HEK293T (cell line): ENCODE data around the gene ZCCHC14.
"Not testable (repeated sequence)": the region's sequence is repeated elsewhere in the genome, so short reads cannot be mapped to it uniquely, and the experiment has no call there.

Experiments used
- CTCF ChIA-PET: fragments of 350-600 bp; formaldehyde crosslinking; extraction: SDS; loops from one replicate; lab custom pipeline; 2021; ENCODE audit warnings: antibody characterized with exemption, inconsistent platforms; lab: Yijun Ruan, JAX
- POLR2A ChIA-PET: fragments of 350-600 bp; formaldehyde crosslinking; extraction: SDS; loops from one replicate; lab custom pipeline; 2020; ENCODE audit warnings: antibody characterized with exemption, inconsistent platforms; lab: Yijun Ruan, JAX
- DNase-seq: peaks from one replicate; pipeline ENCODE4 v3.0.0; 2012; ENCODE audit warnings: mixed read lengths; ENCODE audit errors: extremely low spot score
- ARNT ChIP-seq: fragments of 450-650 bp; IDR thresholded peaks from 2 replicates; pipeline ENCODE4 v1.6.1; 2017; ENCODE audit warnings: mild to moderate bottlenecking
- BHLHE40 ChIP-seq: fragments of 450-650 bp; IDR thresholded peaks from 2 replicates; pipeline ENCODE4 v1.6.1; 2016; ENCODE audit warnings: mild to moderate bottlenecking, moderate library complexity, borderline replicate concordance
- CTBP1 ChIP-seq: fragments of 450-650 bp; IDR thresholded peaks from 2 replicates; pipeline ENCODE4 v1.6.1; 2016; ENCODE audit warnings: borderline replicate concordance
- ELF4 ChIP-seq: fragments of 450-650 bp; IDR thresholded peaks from 2 replicates; pipeline ENCODE4 v1.6.1; 2017; ENCODE audit warnings: antibody characterized with exemption
- FOXA1 ChIP-seq: fragments of 450-650 bp; IDR thresholded peaks from 2 replicates; pipeline ENCODE4 v1.6.1; 2016; ENCODE audit warnings: mild to moderate bottlenecking
- FOXK2 ChIP-seq: fragments of 450-650 bp; IDR thresholded peaks from 2 replicates; pipeline ENCODE4 v1.6.1; 2016; ENCODE audit warnings: mild to moderate bottlenecking
- FOXM1 ChIP-seq: fragments of 450-650 bp; IDR thresholded peaks from 2 replicates; pipeline ENCODE4 v1.6.1; 2017; ENCODE audit warnings: mild to moderate bottlenecking, borderline replicate concordance
- HDGF ChIP-seq: fragments of 450-650 bp; IDR thresholded peaks from 2 replicates; pipeline ENCODE4 v1.6.1; 2017; ENCODE audit warnings: antibody characterized with exemption, borderline replicate concordance
- L3MBTL2 ChIP-seq: fragments of 450-650 bp; conservative IDR thresholded peaks from 2 replicates; pipeline ENCODE4 v1.6.1; 2016; ENCODE audit warnings: mild to moderate bottlenecking
- LEF1 ChIP-seq: fragments of 450-650 bp; IDR thresholded peaks from 2 replicates; pipeline ENCODE4 v1.6.1; 2017; ENCODE audit warnings: mild to moderate bottlenecking, borderline replicate concordance
- NFRKB ChIP-seq: fragments of 450-650 bp; IDR thresholded peaks from 2 replicates; pipeline ENCODE4 v1.6.1; 2016; ENCODE audit warnings: mild to moderate bottlenecking, moderate library complexity
- SP1 ChIP-seq: fragments of 450-650 bp; IDR thresholded peaks from 2 replicates; pipeline ENCODE4 v1.6.1; 2017
- SUZ12 ChIP-seq: fragments of 450-650 bp; IDR thresholded peaks from 2 replicates; pipeline ENCODE4 v1.6.1; 2016; ENCODE audit warnings: mild to moderate bottlenecking
- TARDBP ChIP-seq: fragments of 450-650 bp; IDR thresholded peaks from 2 replicates; pipeline ENCODE4 v1.6.1; 2016
- ZNF384 ChIP-seq: fragments of 450-650 bp; IDR thresholded peaks from 2 replicates; pipeline ENCODE4 v1.6.1; 2016
- TF ChIP-seq, protein P1 (sequence below): fragments of 450-650 bp; IDR thresholded peaks from 2 replicates; pipeline ENCODE4 v1.6.1; 2016

The ZCCHC14 gene

DNA sequence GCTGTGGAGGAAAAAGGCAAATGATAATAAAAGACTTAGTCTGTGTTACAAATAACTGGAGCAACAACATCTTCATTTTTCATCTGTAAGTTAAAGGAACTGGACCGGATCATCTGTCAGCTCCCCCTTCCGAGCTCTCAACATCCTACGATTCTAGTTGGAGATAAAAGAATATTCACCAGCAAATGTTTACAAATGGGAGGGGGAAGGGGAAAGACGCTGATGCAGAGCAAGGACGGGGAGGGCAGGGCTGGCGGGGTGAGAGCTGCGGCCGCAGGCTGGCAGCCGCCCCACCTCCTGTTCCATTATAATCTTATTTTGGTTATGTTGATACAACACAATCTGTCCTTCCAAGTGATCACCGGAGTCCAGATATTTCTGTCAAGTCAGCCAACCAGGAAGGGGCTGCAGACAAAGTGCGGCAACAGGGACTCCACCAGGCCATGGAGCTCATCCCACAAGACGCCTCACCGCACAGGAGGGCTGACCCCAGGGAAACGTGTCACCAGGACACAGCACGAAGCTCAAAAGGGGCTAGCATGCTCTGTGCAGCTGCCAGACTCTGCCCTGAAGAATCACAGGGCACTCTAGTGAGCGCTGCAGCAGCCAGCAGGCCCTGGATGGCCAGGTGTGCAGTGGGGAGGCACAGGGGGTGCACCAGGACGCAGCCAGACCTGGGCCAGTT, 128.9 kb downstream of the ZCCHC14 start:
- DNase-seq = no peak
- POLR2A ChIA-PET = interaction anchor here (0.6 to 1.8 kb wide), 3 partner anchors 20 to 46 kb away, joined by 3 to 6 read pairs (median 3); partner anchors contain the start of gene FBXO31
- CTCF ChIA-PET = no interaction called here
- TF ChIP-seq SUZ12 = no peak
- TF ChIP-seq FOXK2 = no peak
- TF ChIP-seq TARDBP = no peak
- TF ChIP-seq HDGF = no peak
- no peak for TF ChIP-seq LEF1
- TF ChIP-seq CTBP1 = no peak
- no peak for TF ChIP-seq NFRKB
- TF ChIP-seq ARNT = no peak
- TF ChIP-seq BHLHE40 = no peak
- no peak for TF ChIP-seq SP1
- TF ChIP-seq ZNF384 = no peak
- TF ChIP-seq FOXA1 = no peak
- no peak for TF ChIP-seq ELF4
- TF ChIP-seq FOXM1 = no peak
- TF ChIP-seq L3MBTL2 = no peak
- TF ChIP-seq, protein P1, sequence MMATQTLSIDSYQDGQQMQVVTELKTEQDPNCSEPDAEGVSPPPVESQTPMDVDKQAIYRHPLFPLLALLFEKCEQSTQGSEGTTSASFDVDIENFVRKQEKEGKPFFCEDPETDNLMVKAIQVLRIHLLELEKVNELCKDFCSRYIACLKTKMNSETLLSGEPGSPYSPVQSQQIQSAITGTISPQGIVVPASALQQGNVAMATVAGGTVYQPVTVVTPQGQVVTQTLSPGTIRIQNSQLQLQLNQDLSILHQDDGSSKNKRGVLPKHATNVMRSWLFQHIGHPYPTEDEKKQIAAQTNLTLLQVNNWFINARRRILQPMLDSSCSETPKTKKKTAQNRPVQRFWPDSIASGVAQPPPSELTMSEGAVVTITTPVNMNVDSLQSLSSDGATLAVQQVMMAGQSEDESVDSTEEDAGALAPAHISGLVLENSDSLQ = no peak

DNA sequence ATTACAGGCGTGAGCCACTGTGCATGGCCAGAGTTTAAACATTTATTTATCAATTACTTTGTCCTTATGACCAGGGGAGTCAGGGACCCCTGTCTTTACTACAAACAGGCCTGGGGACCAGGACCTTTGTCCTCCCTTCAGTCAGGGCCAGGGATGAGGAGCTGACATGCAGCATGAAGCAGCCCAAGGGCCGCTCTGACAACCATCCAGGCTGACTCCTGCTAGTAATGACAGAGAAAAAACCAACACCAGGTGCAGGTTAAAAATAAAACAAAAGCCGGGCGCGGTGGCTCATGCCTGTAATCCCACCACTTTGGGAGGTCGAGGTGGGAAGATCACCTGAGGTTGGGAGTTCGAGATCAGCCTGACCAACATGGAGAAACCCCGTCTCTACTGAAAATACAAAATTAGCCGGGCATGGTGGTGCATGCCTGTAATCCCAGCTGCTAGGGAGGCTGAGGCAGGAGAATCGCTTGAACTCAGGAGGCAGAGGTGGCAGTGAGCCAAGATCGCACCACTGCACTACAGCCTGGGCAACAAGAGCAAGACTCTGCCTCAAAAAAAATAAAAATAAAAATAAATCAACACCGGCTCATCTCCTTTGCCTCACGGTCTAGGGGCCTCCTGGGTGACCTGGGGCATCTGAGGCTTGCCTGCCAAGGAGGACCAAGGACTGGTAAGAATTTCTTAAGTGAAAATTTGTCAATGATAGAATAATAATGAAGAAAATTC, 129.8 kb downstream of the ZCCHC14 start:
- CTCF ChIA-PET, DNase-seq: not testable (repeated sequence)
- POLR2A ChIA-PET = interaction anchor here (1.8 kb wide), 1 partner anchor 21 kb away, joined by 6 read pairs; the partner anchor contains the start of gene FBXO31

DNA sequence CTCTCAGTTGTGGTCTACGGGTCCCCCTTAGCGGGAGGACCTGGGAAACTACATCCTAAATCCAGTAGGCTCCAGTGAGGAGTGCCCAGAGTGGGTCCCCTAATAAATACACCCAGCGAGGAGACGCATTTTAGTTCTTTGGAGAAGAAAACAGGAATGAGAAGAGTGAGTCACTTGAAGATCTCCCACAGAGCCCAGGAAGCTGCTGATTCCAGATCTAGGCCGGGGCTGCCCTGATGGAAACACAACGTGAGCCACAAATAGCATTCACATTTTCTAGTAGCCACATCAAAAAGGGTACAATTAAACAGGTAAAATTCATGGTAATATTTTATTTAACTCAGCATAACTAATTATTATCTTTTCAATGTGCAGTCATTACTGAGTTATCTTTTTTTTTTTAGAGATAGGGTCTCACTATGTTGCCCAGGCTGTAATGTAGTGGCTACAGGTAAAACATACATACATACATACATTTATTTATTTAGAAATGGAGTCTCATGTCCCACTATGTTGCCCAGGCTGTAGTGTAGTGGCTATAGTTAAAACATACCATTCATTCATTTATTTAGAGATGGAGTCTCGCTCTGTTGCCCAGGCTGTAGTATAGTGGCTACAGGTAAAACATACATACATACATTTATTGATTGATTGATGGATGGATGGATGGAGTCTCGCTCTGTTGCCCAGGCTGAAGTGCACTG, 130.8 kb downstream of the ZCCHC14 start:
- POLR2A ChIA-PET = no interaction called here
- CTCF ChIA-PET = no interaction called here

DNA sequence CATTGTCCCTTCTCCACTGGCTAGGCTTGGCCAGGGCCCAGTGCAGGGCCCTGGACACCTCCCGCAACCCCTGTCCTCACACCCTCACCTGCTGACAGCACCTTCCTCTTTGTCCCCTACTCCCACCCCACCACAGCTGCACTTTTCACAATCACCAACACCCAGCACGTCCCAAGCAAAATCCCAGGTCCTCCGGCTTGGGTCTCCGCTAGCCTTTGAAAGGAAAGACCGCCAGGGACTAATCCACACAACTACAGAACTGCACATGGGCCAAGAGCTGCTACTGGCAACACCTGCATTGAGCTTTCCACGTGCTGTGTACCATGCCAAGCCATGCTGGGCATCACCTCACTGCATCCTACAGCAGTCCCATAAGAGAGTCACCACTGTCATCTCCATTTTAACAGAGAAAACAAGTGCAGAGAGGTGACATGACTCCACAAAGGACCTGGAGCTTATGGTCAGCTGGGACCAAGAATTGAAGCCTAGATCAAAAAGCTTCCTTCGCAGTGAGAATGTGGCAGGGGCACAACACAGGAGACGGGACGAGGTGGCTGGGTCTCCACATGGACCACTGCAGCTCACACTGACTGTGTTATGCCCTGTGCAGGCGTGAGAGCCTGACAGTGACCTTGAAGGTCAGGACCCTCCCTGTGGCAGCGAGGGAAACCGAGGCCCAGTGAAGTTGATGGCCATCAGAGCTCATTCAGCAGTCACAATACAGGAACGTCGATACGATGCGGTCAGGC, 131.8 kb downstream of the ZCCHC14 start:
- POLR2A ChIA-PET = interaction anchor here (0.6 kb wide), 1 partner anchor 23 kb away, joined by 3 read pairs; the partner anchor contains the start of gene FBXO31
- no peak for DNase-seq
- TF ChIP-seq ZNF384 (no peak), HDGF (no peak), BHLHE40 (no peak), SP1 (no peak), FOXM1 (no peak), FOXA1 (no peak), ARNT (no peak), LEF1 (no peak), NFRKB (no peak), L3MBTL2 (no peak), ELF4 (no peak), SUZ12 (no peak), TARDBP (no peak), FOXK2 (no peak), CTBP1 (no peak)
- TF ChIP-seq, protein P1 = no peak
- CTCF ChIA-PET = no interaction called here

More for the DNA sequence above, 130.8 kb downstream of the ZCCHC14 start:
- TF ChIP-seq LEF1 (no peak), SUZ12 (no peak), ZNF384 (no peak), HDGF (no peak), TARDBP (no peak), FOXK2 (no peak), L3MBTL2 (no peak)
- DNase-seq = no peak

DNA sequence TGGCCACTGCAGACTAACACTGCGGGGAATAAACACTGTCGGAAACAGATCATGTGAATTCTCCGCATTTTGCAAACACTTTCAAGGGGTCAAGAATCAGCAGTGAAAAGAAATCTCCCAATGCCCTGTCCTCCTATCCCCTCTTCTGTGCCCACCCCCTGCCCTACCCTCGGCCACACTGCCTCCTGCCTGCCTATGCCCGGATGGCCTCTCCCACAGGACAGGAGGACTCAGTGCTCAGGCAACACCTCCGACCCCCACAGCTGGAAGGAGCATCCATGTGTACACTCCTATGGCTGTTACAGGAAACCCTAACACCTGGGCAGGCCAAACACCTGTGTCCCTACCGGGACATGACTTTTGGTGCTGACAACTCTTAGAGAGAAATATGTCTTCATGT, 133.7 kb downstream of the ZCCHC14 start:
- TF ChIP-seq NFRKB = no peak
- TF ChIP-seq TARDBP = no peak
- no peak for TF ChIP-seq LEF1
- TF ChIP-seq HDGF = no peak
- TF ChIP-seq, protein P1 = no peak
- TF ChIP-seq SP1 = no peak
- no peak for TF ChIP-seq ELF4
- no peak for TF ChIP-seq FOXK2
- TF ChIP-seq SUZ12 = no peak
- no peak for TF ChIP-seq FOXM1
- no peak for TF ChIP-seq CTBP1
- TF ChIP-seq L3MBTL2 = no peak
- TF ChIP-seq BHLHE40 = no peak
- POLR2A ChIA-PET = no interaction called here
- CTCF ChIA-PET = no interaction called here
- DNase-seq = no peak
